ENCODE data around the gene PLCB1.
"Not testable (repeated sequence)": the region's sequence is repeated elsewhere in the genome, so short reads cannot be mapped to it uniquely, and the experiment has no call there.

PLCB1 gene

DNA sequence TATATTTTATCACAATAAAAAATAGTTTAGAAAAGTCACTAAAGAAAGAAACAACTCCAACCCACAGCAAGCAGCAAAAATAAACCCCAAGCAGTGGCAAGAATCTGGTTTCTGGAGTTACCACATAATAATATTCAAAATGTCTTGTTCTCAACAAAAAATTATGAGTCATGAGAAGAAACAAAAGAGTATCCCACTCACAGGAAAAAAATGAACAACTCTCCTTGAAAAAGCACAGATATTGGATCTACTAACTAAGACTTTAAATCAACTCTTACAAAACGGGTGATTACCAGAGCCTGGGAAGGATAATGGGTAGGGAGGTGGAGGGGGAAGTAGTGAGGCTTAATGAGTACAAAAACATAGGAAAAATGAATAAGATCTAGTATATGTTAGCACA, 425.6 kb downstream of the PLCB1 start:
- no peak for DNase-seq

GRCh38 chr20:8562356-8562755, 430.3 kb downstream of the PLCB1 start:
- DNase-seq = peak in 3 of 14 donors; percentile 0 to 4 (median 1)

DNA sequence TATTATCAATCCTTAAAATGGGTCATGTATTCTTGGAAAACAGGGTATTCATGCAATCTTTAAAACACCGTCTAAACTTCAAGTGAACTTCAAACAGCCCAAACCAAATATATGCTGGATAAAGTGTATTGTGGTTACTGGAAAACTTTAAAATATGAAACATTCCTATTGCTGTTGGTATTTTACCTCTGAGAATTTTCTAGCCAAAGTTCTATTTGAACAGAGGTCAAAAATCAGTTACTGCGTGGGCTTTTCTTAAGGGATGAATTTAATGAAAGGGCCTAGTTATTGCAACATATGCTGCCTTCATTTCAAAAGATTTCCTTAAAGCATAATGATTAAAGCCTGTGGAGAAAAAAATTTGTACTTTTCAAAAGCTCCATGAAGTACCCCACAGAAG, 436.0 kb downstream of the PLCB1 start:
- DNase-seq = no peak

- DNase-seq = no peak
These were observed 437.7 kb downstream of the PLCB1 start for GRCh38 chr20:8569766-8570165.

- DNase-seq = no peak
These were observed 439.5 kb downstream of the PLCB1 start for GRCh38 chr20:8571611-8572010.

DNA sequence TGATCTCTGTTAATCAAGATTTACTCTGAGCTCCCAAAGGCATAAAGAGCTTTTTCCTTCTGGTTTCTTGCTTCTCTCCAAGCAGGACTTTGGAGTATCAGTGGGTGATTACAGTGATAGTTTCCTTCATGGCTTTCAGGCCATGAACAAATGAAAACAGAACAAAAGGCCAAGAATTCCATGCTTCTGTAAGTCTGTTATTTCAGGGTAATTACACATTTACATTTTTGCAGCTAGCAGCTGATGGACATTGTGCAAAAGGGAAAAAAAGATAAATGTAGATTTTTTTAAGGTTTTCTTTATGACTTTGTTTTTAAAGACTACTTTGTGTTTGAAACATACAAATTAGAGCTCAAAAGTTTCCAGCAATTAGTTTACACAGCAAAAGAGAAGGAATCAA, 441.6 kb downstream of the PLCB1 start:
- no peak for DNase-seq

- no peak for DNase-seq
These were observed 443.0 kb downstream of the PLCB1 start for GRCh38 chr20:8575114-8575513.

DNA sequence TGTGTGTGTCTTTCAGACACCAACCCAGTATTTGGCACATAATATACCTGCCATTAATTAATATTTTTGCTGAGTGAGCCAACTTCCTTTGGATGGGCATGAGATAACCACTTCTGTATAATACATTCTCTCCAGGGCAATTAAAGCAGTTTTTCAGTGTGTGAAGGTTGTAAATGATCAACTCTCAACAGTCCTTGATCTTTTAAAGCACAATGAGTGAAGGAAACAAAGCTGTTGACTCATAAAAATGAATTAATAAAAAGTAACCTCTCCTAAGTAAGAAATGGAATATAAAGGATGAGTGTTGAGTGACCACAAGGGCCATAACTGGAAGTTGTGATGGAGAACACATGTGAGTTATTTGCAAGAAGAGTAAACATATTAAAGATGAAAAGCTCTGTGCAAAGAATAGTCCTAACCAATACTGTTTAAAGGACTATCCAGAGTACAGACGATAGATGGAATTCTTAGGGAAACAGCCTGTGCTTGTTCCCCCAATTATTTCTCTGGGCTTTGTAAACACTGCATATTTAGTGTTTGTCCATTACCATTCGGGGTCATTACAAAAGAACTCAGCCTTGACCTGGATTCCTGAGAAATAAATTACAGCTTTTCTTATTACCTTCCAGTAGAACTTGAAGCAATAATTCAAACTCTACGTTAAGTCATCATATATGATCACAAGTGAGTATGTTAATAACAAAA, 446.2 kb downstream of the PLCB1 start:
- DNase-seq = no peak

DNA sequence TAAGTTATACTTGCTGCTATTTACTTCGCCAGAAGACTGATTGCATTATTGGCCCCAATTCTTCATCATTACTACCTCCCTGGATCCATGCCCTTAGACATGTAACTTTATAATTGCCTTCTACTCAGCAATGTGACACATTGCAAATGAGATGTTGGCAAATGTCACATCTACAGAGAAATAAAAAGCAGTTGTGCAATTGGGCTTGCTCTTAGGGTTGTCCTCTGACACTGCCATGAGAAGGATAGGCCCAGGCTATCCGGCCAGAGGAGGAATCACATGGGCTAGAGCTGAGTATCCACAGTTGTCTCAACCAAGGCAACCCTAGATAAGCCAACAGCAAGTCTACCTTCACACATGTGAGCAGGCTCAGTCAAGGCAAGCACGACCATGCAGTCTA, 447.0 kb downstream of the PLCB1 start:
- no peak for DNase-seq

DNA sequence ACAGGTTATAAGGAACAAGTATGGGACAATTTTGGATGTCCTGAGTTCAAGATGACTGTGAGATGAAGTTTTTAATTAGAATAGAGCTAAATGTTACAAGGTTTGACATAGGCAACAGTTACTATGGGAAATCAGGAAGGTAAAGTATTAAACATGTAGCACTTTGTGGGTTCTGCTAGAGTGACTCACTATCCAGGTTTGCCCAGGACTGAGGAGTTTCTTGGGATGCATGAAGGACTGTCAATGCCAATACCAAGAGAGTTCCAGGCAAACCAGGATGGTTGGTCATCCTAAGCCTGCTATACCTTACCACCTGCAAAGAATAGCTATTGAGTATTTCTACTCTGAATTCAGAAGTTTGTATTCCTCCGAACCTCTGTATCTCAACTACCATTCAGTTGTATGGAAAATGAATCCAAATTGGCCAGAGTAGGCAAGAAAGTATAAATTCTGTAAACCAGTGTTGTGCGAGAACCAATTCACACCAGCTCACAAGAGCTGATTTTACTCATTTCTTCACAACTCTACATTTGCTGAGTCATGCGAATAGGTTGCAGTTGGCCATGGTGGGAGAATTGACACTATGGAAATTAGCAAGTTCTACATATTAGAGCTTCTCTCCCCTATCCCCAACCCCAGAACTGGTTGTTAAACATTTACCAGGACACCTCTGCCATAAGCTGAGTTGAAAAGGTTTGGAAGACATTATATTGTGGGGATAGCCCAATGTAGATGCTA, 449.5 kb downstream of the PLCB1 start:
- DNase-seq = no peak

DNA sequence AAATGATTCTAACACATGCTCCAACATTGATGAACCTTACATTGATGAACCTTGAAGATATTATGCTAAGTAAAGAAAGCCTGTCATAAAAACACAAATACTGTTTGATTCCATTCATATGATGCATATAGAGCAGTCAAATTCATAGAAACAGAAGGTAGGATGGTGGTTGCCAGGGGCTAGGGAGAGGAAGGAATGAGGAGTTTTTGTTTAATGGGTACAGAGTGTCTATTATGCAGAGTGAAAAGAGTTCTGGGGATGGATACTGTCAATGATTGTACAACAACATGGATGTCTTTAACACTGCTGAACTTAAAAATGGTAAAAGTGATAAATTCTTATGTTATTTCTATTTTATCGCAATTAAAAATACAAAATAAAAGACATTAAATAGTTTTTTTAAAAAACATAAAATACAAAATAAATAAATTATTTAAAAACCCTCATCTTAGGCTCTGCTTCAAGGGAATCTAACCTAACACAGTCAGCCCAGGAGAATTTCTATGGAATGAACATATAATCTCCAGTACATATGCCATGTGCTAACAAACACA, 451.0 kb downstream of the PLCB1 start:
- DNase-seq = no peak

DNA sequence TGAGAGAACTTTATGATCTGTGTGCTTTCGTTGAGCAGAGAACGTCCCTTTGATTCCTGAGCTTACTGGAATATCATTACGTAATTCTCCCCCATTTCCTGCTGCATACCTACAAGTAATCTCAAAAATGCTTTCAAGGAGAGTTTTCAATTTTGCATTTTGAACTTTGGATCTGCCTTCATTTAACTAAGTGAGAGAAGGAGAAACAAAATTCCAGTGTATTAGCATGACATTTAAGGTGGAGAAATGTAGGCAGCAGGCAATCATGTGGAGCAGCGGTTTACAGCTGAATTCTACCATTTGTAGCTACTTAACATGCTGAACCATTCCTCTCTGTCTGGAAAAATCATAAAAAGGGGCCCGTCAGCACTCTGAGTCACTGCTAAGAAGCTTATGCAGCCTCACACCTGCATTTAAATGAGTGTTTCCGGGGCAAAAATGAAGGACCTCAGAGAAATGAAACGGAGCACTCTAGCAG, 451.5 kb downstream of the PLCB1 start:
- DNase-seq = no peak

DNA sequence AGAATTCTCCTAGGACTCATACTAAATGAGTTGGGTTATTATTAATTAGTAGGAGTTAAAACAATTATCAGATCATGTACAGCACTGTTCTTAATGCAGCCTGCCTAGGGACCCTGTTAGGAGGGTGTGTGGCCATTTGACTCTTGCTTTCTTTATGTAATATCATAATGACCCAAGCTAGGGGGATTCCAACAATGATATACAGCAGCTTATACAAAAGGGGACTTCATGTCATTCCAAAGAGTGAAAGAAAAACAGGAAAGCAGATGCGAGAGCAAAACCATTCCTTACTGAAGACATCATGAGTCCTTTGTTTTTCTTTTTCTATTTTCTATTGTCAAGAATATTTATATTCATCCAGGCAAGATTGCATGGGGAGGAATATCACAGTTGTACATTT, 455.2 kb downstream of the PLCB1 start:
- no peak for DNase-seq

DNA sequence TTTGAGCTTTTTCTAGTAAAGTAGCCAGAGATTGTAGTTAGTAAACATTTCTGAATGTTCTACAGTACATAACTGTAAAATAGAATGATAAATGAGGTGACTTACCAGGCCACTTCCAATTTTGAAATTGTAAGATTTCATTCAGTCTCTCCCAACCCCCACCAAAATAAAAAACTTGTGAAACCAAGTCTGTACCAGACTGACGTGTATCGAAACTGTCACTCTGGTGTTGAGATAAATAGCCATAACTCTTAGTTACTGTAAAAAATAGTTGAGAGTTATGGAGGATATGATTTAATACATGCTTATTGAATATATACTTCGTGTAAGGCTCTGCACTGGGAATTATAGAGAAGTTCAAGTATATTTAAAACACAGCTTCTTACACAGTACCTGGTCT, 455.7 kb downstream of the PLCB1 start:
- DNase-seq = no peak

DNA sequence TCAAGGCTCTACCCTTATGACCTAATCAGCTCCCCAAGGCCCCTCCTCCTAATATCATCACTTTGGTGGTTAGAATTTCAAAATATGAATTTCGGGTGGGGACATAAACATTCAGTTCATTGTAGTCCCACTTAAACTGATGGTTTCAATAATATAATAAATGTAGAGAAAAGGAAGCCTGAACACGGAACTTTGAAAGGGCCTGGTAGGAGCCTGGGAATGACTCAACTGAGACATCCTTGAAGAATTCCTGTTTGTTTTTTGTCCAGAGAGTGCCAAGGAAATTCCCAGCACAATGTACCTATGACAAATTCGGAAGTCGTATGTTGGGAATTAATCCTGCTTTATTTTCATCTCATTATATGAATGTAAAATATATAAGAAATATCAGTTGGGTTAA, 457.9 kb downstream of the PLCB1 start:
- no peak for DNase-seq

- not testable (repeated sequence) for DNase-seq
These were observed 469.0 kb downstream of the PLCB1 start for GRCh38 chr20:8600910-8601541.

GRCh38 chr20:8601542-8601912, 469.5 kb downstream of the PLCB1 start:
- no peak for DNase-seq

DNA sequence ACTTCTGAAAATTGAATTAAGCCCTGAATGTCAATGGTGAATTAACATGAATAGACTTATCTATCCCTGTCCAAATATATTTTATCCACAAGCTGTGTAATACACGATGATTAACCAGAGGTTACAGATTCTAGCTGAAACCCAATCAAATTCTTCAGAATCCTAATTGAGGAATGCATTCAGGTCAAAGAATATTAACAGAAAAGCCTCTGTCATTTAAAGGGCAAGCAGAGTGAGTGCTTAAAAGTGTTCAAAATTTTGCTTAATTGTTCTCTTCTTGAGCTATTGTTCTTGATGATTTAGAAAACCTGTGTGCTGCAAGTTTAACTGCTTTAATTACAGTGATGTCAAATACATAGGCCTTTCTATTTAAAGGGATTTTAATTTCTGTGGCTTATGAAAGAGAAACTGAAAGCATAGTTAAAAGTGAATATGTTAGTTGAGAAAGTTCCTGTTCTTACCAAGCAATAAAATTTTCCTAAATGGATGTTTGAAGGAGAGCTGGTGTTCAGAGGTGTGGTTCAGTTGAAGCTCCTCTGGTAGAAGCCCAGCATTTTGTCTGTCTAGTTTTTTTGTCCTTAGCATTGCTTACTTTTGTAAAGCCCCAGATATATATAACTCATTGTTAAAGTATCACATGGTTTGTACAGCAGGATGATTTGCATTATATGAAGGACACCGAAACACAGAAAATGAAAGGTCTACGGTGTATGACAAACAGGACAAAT, 470.5 kb downstream of the PLCB1 start:
- no peak for DNase-seq

GRCh38 chr20:8608470-8608869, 476.4 kb downstream of the PLCB1 start:
- no peak for DNase-seq

GRCh38 chr20:8616792-8617191, 484.7 kb downstream of the PLCB1 start:
- DNase-seq = no peak

- DNase-seq = no peak
These were observed 488.9 kb downstream of the PLCB1 start for GRCh38 chr20:8621001-8621400.

- DNase-seq = no peak
These were observed 492.0 kb downstream of the PLCB1 start for GRCh38 chr20:8624046-8624445.

DNA sequence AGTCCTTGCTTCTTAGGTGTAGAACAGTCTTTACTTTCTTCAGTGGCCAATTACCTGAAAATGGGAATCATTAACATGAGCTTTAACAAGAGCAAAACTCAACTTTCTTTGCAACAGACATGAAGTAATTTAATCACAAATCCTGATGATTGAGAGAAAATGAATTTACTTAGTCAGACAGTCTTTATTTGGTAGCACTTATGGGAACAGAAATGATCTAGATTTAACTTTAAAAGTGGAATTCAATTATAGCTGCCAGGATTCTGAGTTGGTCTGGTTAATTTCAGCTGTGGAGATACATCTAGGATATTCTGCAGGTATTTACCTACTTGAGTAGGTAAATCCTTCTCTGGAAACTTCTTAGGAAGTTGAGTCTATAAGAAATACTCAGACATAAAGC, 492.6 kb downstream of the PLCB1 start:
- DNase-seq = no peak

Measured in C1 segment of cervical spinal cord (tissue), 14 donors.